GM18858 (cell line): ENCODE data around the gene SOX14.

ENCODE experiments used
- ATAC-seq: cut with Tn5 transposase; IDR thresholded peaks from one replicate; pipeline ENCODE4 v1.9.1; 2021; ENCODE audit not compliant: unreplicated experiment

Gene SOX14

DNA sequence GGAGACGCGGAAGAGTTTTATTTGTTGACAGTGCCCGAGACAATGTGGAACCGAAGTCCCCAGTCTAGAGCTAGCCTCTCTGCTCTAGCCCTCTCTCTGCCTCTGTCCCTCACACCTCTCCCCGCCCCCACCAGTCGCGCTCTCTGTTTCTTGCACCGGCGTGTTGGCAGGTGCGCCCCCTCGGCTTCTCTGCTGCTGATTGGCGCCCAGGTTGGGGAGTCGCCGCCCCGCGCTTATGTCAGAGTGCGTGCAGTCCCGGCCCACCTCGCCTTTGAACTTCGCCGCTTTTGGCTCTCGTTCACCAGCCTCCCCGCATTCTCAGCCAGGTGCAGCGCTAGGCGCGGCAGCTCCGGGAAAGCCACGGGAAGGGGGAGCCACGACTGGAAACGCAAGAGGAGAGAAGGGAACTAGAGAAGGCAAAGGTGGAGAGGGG lies at the start of gene SOX14:
Gene SOX14, plus strand, starts transcription at position 315 of the 433 bp plus-strand sequence. CDS start 470 bp downstream, outside the sequence.
- ATAC-seq, result no peak

- ATAC-seq, result no peak
Observed at GRCh38 chr3:137714551-137714950, 49.6 kb upstream of the SOX14 start.

DNA sequence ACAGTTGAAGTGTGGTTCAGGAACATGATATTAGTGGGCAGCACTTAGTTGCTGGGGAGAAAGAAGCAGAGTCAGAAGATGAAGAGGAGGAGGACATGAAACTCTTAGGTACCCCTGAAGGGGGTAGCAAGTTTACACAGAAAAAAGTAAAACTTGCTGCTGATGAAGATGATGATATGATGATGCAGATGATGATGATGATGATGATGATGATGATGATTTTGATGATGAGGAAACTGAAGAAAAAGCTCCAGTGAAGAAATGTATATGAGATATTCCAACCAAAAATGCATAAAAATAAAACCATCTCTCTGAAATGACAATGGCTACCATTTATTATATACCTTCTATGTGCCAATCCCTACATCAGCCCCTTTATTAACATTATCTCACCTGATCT lies 39.9 kb upstream of the SOX14 start:
- no peak for ATAC-seq

DNA sequence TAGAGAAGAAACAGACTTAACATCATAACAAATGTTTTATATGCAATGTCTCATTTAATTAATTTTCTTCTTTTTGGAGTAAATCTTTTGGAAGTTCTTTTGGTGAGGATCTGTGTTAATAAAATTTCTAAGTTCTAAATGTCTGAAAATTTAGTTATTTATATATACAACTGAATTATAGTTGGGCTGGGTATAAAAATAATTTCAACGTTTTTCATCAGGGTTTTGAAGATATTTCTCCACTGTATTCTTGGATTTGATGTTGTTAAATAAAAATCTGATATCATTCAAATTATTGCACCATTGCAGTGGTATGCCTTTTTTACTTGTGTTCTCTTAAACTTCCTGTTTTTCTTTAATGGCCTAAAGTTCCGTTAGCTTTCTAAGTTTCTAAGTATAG lies 26.9 kb upstream of the SOX14 start:
- no peak for ATAC-seq

DNA sequence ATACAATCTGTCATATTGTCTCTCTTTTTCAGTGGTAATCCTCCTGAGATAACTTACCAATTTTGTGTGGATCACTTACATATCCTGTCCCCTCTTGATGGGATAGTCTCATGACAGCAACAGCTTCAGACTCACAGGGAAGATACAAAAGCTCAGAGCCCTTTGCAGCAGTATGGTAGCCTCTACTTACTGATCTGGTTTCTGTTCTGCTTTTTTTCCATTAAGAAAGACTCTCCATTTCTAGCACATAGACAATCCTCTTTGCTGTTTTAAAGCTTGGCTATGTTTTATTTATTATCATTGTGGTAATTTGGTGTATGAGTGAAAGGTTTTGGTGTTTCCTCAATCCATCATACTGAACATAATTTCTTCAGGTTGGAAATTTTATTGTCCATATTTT lies 25.4 kb upstream of the SOX14 start:
- no peak for ATAC-seq

GRCh38 chr3:137743608-137744007 lies 20.5 kb upstream of the SOX14 start:
- no peak for ATAC-seq

DNA sequence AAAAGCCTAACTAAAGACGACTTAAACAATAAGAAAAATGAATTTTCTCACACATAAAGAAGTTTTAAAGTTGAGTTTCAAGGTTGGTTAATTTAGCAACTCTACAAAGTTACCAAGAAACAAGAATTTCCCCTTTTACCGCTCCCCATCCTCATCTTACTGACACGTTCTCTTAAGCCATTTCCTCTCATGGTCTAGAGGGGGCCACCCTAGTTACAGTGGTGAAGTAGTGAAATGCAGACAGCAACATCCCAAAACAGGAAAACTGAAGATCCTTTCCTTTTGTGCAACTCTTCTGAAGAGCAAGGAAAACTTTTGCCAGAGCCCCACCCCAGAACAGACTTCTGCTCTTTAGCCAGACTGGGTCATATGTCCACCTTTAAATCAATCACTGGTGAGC lies 17.3 kb upstream of the SOX14 start:
- no peak for ATAC-seq

DNA sequence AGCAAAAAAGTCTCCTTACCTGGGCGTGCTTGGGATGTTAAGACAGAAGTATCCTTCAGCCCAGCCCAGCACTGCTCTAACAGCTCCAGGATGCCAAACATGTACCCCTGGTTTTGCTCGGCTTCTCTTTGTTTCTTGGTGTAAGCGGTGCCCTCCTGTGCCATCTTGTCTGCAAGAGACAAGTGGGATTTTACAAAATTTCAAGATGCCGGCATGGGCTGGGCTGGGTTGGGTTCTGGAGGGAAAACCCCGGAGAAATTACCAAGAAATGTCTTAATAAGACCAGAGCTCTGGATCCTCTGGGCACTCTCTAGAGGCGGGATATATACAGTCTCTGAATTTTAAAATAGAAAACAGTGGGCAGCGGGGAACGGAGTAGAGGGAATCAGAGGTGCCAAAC lies 4.6 kb upstream of the SOX14 start:
- ATAC-seq, result no peak

GRCh38 chr3:137760341-137761098 lies 3.6 kb upstream of the SOX14 start:
- no peak for ATAC-seq

DNA sequence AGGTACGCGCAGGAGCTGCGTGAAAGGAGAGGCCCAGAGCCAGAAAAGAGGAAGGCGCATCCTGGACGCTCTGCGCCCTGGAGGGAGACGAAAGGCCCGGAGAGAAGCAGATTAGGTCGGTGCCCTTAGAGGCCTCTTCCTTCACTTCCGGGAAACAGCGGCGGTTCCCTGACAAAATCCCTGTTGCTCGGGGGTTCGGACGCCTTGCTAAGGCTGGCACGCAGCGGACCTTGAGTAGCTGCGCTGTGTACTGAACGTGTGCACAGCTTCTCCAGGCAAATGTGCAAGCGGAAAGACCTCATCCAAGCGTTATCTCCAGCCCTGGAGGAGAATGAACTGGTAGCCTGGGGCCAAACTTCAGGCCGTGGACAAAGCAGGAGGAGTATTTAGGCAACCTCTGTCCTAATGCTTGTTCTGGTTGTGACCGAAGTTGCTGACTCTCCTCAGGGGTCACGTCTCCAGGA lies 3.0 kb upstream of the SOX14 start:
- no peak for ATAC-seq

DNA sequence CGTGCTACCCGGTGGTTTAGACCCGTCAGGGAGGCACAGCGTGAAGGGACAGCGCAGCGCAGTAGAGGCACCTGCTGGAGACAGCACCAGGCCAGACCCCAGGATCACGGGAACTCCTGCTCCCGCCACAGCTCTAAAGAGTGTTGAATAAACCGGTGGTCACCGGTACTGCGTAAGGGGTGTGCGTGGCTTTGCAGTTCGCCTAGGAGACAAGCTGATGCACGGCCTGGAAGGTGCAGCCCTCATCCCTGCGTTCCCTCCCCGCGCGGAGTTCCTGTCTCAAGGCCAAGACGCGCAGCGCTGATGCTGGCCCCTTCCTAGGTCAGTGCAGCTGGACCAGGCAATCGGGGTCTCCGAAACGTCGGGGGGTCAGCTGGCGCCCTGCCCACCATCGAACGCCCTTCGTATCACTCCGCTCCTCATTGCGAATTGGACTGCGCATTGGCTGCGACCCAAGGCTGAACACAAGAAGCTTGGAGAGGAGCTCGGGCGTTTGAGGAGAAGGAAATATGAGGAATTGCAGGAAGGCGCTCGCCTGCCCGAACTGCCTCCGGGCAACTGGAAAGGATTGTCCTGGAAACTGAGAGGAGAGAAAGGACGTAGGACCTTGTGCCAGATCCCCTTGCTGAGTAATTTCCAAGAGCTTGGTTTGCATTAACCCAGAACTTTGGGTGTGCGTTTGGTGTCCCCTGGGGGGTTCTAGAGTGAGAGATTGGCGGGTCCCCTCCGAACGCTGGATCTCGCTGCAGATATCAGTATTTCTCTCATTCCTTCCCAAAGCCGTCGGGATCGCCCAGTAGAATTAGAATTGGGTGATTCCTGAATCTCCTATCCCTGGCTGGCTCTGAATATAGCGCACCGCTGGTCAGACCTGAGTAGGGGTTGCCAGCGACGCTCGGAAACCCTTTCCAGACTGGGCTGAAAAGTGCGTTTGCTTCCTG lies 2.3 kb upstream of the SOX14 start:
- ATAC-seq, result no peak

- ATAC-seq, result no peak
Observed at GRCh38 chr3:137762674-137763593, 1.2 kb upstream of the SOX14 start.

- ATAC-seq, result no peak
Observed at GRCh38 chr3:137763594-137763938, 549 bp upstream of the SOX14 start.

- no peak for ATAC-seq
Observed at GRCh38 chr3:137764563-137765309, 621 bp downstream of the SOX14 start.

GRCh38 chr3:137765310-137766033 lies 1.4 kb downstream of the SOX14 start:
- ATAC-seq, result no peak

GRCh38 chr3:137766041-137766875 lies 2.1 kb downstream of the SOX14 start:
- no peak for ATAC-seq

- ATAC-seq, result no peak
Observed at GRCh38 chr3:137766876-137767537, 2.9 kb downstream of the SOX14 start.
